GOT3 (cell line): ENCODE results near the gene TNPO3.
"Not testable (repeated sequence)": the region's sequence is repeated elsewhere in the genome, so short reads cannot be mapped to it uniquely, and the experiment has no call there.

ENCODE experiments used
- DNase-seq: peaks from one replicate; lab custom pipeline; 2025; ENCODE audit warnings: mixed read lengths; lab: John Stamatoyannopoulos, UW

Gene TNPO3

DNA sequence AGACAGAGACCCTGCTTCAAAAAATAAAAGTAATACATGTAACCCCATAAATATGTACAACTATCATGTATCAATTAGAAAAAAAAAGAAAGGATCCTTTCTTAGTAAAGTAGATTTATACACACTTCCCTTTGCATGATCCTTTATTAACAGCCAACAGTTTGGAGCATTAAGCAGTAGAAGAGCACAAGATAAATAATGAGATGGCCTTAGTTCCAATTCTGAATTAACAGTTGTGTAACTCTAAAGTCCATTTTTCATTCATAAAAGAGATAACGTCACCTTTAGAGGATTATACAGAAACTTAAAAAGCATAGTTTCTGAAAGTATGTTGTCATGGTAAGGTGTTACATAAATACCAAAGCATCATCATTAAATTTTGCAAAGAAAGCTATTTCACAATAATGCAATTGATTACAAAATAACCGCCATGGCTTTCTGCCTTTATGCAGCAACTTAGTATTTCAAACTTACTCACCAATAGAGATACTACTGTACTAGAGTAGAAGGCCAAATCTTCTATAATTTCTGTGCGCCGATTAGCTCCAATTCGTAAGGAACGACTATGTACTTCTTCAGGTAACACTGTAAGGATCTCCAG is 40.3 kb downstream of the TNPO3 start:
- DNase-seq = no peak

DNA sequence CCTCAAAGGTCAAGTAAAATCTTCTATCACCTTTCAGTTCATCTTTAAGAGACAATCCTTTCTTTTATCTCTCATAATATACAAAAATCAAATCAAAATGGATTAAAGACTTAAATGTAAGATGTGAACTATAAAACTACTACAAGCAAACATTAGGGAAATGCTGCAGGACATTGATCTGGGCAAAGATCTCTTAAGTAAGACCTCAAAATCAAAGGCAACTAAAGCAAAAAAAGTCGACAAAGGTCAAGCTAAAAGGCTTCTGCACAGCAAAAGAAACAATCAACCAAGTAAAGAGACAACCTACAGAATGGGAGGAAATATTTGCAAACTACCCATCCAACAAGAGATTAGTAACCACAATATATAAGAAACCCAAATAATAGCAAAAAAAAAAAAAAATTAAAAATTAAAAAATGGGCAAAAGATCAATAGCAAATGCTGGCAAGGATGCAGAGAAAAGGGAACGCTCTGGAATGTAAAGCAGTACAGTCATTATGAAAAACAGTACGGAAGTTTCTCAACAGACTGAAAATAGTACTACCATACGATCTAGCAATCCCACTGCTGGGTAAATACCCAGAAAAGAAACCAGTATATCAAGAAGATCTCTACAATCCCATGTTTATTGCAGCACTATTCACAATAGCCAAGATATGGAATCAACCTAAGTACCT is 41.7 kb downstream of the TNPO3 start:
- DNase-seq = no peak

DNA sequence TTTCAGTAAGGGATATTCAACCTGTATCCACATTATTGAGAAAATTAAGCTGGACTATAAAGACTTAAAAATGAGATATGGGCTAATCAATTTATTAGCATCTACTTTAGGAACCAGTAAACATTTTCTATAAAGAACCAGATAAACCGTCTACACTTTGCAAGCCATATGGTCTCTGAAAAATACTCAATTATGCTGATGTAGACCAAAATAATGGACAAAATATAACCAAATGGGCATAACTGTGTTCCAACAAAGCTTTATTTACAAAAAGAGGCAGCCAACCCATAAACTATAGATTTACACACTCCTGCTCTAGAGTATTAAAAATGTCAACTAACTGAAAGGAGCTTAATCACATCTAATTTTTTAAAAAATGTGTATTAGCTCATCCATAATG is 42.3 kb downstream of the TNPO3 start:
- no peak for DNase-seq

DNA sequence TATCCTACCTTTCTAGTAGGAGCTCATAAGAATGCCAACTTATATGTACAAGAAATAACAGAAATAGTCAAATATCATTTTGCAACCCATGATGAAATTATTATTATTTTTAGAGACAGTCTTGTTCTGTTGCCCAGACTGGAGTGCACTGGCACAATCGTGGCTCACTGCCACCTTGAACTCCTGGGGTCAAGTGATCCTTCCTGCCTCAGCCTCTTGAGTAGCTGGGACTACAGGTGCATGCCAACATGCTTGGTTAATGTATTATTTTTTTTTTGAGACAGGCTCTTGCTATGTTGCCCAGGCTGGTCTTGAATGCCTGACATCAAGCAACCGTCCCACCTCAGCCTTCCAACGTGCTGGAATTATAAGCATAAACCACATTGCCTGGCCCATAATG is 44.8 kb downstream of the TNPO3 start:
- no peak for DNase-seq

DNA sequence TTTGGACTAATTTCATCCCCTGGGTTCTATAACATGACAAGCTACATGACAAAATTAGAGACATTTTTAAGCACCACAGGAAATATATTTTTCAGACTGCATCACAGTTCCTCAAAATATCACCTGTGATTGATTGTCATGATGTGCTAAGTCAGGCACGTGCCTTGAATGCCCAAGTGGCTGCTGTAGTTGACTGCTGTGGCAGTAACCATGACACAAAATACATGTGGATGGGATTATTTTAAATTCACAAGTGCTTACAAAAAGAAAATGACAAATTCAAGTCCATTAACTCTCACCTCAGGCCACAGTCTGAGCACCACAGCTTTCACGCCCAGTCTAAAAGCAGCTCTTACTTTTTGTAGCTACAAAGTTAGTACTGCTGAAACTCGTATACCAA is 45.5 kb downstream of the TNPO3 start:
- no peak for DNase-seq

DNA sequence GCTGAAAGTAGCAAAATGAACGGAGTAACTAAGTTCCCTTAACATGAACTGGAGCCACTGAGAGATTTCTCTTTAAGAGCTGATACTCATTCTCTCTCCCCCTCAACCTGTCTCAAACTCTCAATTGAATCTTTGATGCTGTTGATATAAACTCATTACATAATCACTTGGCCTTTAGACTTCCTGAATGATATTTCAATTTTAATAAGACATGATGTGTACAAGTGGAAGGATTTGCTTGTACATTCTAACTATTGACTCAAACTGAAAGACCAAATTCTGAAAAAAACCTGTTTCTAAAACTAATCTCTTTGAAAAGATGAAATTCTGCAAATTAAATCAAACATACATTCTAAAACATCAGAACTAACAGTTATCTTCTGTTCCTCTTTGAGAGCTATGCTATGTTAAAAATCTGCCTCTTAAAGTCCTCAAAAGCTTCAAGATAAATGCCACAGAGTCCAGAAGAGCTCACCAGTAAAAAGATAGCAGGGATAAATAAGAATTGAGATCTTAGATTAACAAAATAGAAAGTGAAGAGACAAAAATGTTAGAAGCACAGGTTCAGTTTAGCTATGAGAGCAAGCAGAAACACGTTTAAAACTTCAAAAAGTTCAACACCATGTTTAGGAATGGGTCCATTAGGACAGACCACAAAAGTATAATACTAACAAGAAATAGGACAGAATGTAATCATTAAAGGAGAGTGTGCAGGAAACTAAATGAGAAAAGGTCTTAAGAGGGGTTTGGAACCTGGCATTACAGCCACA is 46.1 kb downstream of the TNPO3 start:
- DNase-seq = no peak

DNA sequence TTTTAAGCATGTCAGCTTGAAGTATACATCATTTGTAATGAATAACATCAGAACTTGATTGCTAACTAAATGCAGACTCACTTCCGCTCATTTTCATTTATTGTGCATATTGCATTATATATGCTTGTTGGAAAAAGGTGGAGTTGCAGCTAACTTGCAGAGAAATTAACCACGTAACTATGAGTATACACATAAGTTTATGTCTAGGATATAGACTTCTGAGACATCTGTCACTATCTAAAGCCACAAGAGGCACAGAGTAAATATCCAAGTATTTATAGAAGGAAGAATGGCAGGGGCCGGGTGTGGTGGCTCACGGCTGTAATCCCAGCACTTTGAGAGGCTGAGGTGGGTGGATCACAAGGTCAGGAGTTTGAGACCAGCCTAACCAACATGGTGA is 47.3 kb downstream of the TNPO3 start:
- no peak for DNase-seq

DNA sequence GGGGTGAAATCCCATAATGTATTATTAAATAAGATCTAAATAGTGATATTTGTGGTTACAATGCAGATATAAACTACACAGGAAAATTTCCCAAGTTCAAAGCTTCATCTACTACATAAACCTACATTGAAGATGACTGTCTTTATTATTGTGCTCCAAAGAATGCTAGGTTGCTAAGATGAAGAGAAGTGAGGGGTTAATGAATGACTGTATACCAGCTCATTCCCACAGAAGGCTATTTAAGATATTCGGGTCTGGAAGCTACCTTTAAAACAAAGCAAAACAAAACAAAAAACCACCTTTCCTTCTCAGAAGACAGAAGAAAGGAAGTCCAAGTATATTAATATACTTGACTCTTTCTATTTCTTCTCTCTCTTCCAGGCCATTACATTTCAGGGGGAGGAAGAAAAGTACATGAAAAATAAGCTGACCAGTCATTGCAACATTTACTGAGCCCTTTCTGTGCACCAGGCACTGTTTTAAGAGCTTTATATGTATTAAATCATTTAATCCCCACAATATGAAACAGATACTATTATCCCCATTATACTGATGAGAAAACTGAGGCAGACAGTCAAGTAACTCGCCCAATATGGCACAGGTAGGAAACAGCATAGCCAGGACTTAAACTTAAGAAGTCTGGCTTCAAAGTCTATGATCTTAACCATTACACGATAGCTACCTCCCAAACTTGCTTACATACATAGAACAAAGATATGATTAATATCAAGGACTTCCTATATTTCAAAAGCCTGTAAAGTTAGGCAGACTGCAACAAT is 48.1 kb downstream of the TNPO3 start:
- no peak for DNase-seq

DNA sequence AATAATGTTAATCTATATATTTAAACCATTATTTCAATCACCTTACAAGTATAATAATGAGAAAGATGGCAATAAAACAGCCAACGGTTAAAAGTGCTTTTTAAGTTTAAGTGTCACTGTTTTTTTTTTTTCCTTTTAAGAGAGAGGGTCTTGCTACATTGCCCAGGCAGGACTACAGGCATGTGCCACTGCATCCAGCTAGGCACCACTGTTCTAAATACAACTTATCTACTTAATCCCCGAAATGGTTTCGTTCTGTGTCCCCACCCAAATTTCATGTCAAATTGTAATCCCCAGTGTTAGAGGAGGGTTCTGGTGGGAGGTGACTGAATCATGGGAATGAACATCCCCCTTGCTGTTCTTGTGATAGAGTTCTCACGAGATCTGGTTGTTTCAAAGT is 49.7 kb downstream of the TNPO3 start:
- DNase-seq = no peak

DNA sequence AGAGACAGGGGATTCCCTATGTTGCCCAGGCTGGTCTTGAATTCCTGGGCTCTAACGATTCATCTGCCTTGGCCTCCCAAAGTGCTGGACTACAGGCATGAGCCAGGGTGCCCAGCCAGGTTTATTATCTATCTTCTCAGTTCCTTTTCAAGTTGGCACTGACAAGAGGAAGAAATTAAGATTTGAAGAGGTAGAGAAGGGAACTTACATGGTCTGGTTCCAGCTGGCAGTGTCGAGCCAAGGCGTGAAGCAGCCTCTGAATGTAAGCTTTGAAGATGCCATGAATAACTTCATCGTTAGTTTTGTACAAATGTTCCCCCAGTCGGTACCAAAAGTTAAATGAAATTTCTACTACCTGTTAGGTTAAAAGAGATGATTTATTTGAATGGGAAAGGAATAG is 57.7 kb downstream of the TNPO3 start:
- no peak for DNase-seq

DNA sequence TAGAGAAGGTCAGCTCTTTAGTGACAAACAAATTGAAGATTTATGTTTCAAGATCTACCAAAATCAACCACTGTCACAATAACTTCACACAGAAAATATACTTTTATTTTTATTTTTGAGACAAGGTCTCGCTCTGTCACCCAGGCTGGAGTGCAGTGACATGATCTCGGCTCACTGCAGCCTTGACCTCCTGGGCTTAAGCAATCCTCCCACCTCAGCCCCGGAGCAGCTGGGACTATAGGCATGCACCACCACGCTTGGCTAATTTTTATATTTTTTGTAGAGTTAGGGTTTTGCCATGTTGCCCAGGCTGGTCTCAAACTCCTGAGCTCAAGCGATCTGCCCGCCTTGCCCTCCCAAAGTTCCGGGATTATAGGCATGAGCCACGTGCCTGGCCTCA is 60.4 kb downstream of the TNPO3 start:
- not testable (repeated sequence) for DNase-seq

DNA sequence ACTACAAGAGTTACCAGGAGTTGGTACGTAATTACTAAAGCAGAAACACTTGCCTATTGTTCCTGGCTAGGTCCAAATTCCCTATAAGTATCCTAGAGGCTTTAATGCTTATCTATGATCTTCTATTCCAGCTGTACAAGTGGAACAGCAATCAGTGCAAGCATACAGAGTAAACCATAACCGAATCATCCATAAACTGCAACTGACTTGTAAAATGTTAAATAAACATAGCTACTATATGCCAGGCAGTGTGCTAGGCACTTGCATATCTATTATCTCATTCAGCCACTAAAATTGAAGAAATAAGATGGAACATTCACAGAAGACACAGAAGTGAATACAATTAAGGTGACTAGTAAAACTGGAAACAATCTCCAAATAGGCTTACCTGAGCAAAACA is 61.5 kb downstream of the TNPO3 start:
- DNase-seq = no peak

DNA sequence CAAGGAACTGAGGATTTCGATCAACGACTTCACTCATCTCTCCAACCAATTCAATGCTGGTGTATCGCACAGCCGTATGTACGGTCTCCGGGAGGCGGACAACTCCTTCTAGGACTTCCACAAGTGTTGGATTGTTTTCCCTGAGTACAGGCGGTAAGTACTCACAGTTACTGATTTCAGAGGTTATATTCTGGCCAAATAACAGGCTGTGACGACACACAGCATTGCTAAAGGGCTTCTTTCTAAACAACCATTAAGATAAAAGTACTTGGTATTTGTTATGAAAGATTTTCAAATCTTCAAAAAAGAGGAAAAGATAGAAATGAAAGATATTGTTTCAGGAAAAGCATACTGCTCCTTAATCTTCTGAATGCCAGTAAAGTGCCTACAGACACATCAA is 65.0 kb downstream of the TNPO3 start:
- no peak for DNase-seq

DNA sequence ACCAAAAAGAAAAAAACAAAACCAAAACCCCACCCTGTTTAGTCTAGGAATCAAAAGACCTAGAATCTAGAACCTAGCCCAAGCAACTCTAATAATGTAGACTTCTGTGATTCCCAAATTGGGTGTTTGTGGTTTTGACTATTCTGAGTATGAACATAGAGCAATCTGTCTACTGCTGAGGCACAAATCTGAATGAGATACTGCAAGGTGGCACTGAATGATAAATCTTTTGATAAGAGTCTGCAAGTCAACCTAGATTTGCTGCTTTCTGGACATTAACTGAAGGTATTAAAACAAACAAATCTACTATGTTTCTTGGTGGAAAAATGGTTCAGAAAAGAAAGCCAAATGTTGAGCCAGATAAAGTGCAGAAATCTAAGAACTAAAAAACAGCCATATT is 66.5 kb downstream of the TNPO3 start:
- no peak for DNase-seq

DNA sequence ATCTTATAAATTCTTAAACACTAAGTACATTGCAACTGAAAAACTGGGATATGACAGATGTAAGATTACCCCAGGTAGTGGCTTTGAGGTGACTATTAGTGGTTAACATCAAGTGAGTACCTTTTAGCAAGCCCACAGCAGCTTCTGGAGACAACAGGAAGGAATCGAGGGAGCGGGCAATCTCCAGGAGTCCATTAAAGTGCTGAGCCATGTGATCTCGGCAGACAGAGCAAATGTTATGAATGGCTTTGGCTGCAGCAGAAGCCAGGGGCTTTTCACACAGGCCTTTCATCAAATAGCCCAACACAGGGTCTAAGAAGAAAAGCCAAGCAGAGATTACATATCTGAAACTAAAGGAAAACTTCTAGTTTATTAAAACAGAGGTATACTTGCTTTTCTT is 68.3 kb downstream of the TNPO3 start:
- no peak for DNase-seq

DNA sequence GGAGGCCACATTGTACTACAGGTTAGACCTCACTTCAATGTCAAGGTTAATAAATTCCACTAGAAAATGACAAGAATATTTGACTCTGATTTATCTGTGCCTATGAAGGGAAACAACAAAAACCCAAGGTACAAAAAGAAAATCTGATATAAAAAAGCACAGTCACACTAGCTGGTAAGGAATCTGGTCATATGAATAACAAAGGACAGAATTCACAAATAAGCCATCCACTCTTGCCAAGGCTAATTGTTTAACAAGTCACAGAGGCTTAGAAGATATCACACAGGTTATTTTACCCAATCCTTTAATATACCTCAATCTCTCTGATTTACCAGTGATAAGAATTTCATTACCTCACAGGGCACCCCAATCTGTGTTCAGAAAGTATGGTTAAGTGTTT is 69.3 kb downstream of the TNPO3 start:
- no peak for DNase-seq

DNA sequence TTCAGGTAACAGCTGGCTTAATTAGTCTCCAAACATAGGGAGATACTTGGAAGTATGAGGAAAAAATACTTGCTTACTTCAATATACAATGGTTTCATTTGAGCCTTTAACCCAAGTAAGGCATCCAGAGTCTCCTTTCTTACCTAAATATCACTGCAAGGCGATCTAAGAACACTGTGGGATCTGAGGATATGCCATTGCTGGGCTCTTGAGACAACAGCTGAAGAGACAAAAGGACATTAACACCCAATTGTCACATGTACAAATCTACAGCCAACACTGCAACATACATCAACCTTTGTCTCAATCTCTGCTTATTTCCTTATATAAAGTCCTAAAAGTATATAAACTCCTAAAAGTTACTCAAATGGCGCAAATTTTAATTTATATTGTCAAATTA is 72.8 kb downstream of the TNPO3 start:
- DNase-seq = no peak

DNA sequence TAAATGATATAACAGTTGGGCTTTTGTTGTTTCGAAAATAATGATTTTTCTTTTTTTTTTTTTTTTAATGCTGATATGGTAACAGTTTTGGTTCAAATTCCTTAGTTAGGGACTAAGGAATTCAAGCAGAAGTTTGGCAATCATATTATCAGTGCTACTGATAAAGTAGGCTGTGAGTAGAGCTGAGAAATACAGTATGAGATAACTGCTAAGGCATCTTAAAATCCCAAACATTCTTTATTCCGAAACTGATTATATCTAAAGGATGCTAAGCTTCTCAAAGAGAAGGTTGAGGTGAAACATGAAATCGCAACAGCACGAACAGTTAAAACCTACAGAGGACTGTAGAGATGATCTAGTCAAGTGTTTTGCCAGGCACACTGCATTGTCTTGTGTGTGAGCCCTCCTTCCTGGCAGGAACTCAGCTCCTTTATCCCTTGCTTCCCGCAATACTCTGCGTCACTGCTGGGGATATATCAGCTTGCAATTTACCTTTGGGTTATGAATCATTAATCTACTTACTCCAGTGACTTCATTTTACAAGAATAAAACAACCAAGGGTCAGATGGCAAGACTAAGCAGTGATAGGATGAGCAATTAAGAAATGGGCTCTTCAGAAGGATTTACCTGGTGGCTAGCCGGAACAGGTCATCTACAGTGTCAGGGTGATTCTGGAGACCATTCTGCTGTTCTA is 80.5 kb downstream of the TNPO3 start:
- DNase-seq = no peak

DNA sequence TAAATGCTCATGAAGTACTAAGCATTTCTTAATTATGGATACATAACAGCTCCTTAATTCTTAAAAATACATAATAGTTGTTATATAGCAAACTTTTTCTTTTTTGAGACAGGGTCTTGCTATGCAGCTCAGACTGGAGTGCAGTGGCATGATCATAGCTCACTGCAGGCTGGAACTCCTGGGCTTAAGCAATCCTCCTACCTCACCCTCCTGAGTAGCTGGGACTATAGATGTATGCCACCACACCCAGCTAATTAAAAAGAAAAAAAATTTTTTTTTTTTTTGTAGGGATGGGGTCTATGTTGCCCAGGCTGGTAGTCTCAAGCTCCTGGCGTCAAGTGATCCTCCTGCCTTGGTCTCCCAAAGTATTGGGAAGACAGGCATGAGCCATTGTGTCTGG is 86.3 kb downstream of the TNPO3 start:
- DNase-seq = no peak

DNA sequence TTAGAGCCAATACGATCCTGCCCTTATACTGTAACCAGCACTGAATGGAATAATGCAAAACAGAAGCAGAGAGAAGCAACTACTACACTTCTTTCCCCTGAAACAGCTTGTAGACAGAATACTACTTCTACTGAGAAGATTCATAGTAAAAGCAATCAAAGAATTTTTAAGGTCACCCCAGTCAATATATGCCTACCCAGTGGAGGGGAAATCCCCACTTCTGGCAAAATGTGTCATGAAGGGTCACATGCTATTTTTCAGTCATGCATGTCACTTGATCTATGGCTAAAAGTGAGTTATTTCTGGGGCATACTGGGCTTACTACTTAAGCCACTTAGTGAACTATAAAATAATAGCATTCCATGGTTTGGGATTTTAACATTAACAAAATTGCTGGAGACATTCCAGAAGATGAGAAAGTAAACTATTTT is 91.6 kb downstream of the TNPO3 start:
- no peak for DNase-seq

DNA sequence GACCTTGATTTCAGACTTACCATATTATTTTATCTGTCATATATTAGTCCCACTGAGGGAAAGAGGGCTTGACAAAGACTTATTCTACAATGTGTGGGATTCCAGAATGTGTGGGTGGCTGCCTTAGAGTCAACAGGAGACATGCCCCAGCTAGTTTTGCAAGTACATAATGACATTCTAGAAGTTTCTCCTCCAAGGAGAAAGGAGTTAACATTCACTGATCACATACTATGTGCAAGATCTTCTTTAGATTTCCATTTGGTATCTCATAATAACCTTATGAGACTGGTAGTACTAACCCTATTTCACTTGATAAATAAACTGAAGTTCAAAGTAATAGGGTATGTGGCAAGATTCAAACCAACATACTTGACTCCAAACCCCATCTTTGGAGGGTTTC is 92.0 kb downstream of the TNPO3 start:
- no peak for DNase-seq

DNA sequence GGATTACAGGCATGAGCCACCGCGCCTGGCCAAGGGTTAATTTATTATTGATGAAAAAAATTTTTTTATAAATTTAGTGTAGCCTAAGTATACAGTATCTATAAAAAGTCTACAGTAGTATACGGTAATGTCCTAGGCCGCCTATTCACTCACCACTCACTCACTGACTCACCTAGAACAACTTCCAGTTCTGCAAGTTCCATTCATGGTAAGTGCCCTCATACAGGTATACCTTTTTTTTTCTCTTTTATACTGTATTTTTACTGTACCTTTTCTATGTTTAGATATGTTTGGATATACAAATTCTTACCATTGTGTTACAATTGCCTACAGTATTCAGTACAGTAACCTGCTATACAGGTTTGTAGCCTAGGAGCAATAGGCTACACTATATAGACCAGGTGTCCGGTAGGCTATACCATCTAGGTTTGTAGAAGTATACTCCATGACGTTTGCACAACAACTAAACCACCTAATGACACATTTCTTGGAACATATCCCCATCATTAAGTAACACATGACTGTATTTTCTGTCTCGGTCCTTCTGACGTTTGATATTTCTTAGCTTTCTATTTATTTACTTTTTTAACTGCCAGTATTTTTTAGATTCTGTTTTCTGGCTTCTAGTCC is 93.8 kb downstream of the TNPO3 start:
- no peak for DNase-seq
